Keratinocyte (primary cell): ENCODE data around the gene ATXN7. TPM values are rescaled to one million over a fixed set of nuclear protein-coding genes. Genes with fewer than 3 reads are reported as not detected.

Experiments
- DNase-seq: peaks from one replicate; pipeline ENCODE4 v3.0.0-alpha.2; 2011; ENCODE audit warnings: low read depth, missing footprints, low spot score
- FAIRE-seq: peaks from 2 replicates; lab custom pipeline; 2011; peaks lifted over from hg19 to GRCh38; lab: Jason Lieb, UNC
- H2AFZ ChIP-seq: 2 replicates; pipeline ENCODE4 v1.6.0; 2012; ENCODE audit warnings: low read length, control low read depth, inconsistent platforms; ENCODE audit not compliant: control insufficient read depth
- H3K27ac ChIP-seq: 2 replicates; pipeline ENCODE4 v1.5.1; 2011; ENCODE audit warnings: low read length; ENCODE audit not compliant: control insufficient read depth, insufficient read depth
- H3K27me3 ChIP-seq: 3 replicates; pipeline ENCODE4 v1.6.0; 2011; ENCODE audit warnings: low read length; ENCODE audit not compliant: control insufficient read depth, insufficient read depth; ENCODE audit errors: extremely low read depth
- H3K36me3 ChIP-seq, 2 experiments: 2 replicates in 1 of 2; 3 replicates in 1 of 2; pipeline ENCODE4 v1.5.1; 2011; ENCODE audit warnings: low read length in 2 of 2, mild to moderate bottlenecking in 1 of 2; ENCODE audit not compliant: control insufficient read depth in 2 of 2, insufficient read depth in 2 of 2; ENCODE audit errors: extremely low read depth in 1 of 2
- H3K4me1 ChIP-seq: 3 replicates; pipeline ENCODE4 v1.5.1; 2011; ENCODE audit warnings: low read length; ENCODE audit not compliant: control insufficient read depth, insufficient read depth; ENCODE audit errors: extremely low read depth
- H3K4me2 ChIP-seq: 3 replicates; pipeline ENCODE4 v1.6.0; 2011; ENCODE audit warnings: low read depth, low read length; ENCODE audit not compliant: control insufficient read depth, insufficient read depth; ENCODE audit errors: extremely low read depth
- H3K4me3 ChIP-seq, 3 experiments: fragments of 200-600 bp in 1 of 3; sonication (generic) in 1 of 3; 2 replicates in 2 of 3; 3 replicates in 1 of 3; pipeline ENCODE4 v1.5.1; 2011 to 2016; ENCODE audit warnings: low read length in 3 of 3, mild to moderate bottlenecking in 3 of 3, control low read depth in 2 of 3, inconsistent platforms in 1 of 3, low read depth in 1 of 3, mixed read lengths in 1 of 3, mixed run types in 1 of 3, moderate library complexity in 1 of 3; ENCODE audit not compliant: control insufficient read depth in 2 of 3, insufficient read depth in 2 of 3; ENCODE audit errors: extremely low read depth in 1 of 3
- H3K79me2 ChIP-seq: 2 replicates; pipeline ENCODE4 v1.6.0; 2012; ENCODE audit warnings: low read length; ENCODE audit not compliant: control insufficient read depth, insufficient read depth
- H3K9ac ChIP-seq: 3 replicates; pipeline ENCODE4 v1.6.0; 2011; ENCODE audit warnings: low read length; ENCODE audit not compliant: control insufficient read depth, insufficient read depth; ENCODE audit errors: extremely low read depth
- H3K9me1 ChIP-seq: 3 replicates; pipeline ENCODE4 v1.6.0; 2011; ENCODE audit warnings: low read length; ENCODE audit not compliant: control insufficient read depth, insufficient read depth; ENCODE audit errors: extremely low read depth
- H3K9me3 ChIP-seq: 2 replicates; pipeline ENCODE4 v1.5.1; 2012; ENCODE audit warnings: low read depth, low read length; ENCODE audit not compliant: control insufficient read depth
- H4K20me1 ChIP-seq: 3 replicates; pipeline ENCODE4 v1.6.0; 2011; ENCODE audit warnings: low read length; ENCODE audit not compliant: control insufficient read depth, insufficient read depth; ENCODE audit errors: extremely low read depth
- EZH2 ChIP-seq: IDR thresholded peaks from one replicate; pipeline ENCODE4 v1.6.1; 2012; ENCODE audit warnings: inconsistent platforms, mild to moderate bottlenecking, low read length, moderate library complexity
- dilution Hi-C: fragments of 300-500 bp; cut with MboI; formaldehyde crosslinking; loops from one replicate; pipeline ENCODE4 v1.7.0; 2020; ENCODE audit warnings: low sequenced_read_pairs; ENCODE audit not compliant: extremely low pct_ligation_motif_present
- polyA plus RNA-seq, 5 experiments: library from polyadenylated mRNA; depleted of rRNA in 3 of 5; stranded (reverse) in 3 of 5; stranded (forward) in 1 of 5; unstranded in 1 of 5; fragments of >200 nt; gene quantifications; 1 replicate in 1 of 5; 2 replicates in 3 of 5; 3 replicates in 1 of 5; pipeline versions ENCODE4 v1.2.1 to v1.2.3, GENCODE V29; 2011 to 2012; ENCODE audit warnings: missing spikeins in 2 of 5, low read depth in 1 of 5, low replicate concordance in 1 of 5
- TF ChIP-seq, protein P1 (sequence below), 3 experiments: IDR thresholded peaks in 1 of 3; conservative IDR thresholded peaks in 1 of 3; optimal IDR thresholded peaks in 1 of 3; 2 replicates in 2 of 3; 3 replicates in 1 of 3; pipeline versions ENCODE3 to v1.5.1; 2011; ENCODE audit warnings: low read length in 3 of 3, mild to moderate bottlenecking in 3 of 3, moderate library complexity in 2 of 3, control low read depth in 1 of 3, inconsistent platforms in 1 of 3; ENCODE audit not compliant: insufficient read depth in 2 of 3; ENCODE audit errors: extremely low read depth in 1 of 3

ATXN7 gene
- polyA plus RNA-seq, 1 donor (not counting 4 experiments of a cell fraction or from before 2014, with no cell fraction given), result 8.8 TPM

- dilution Hi-C loops, result no loop called here
- Histone ChIP-seq H3K4me3 (no peak overlapping the region), H3K9me3 (no peaks in the 10 kb centered on the region), H3K4me1 (peaks cover 47% of the 10 kb centered on the region), H3K79me2 (peaks cover 34% of the 10 kb centered on the region), H3K4me2 (no peak overlapping the region), H3K36me3 (peaks cover 0 to 2% of the 10 kb centered on the region in 2 experiments), H2AFZ (no peak overlapping the region), H3K27ac (no peak overlapping the region), H3K9ac (no peak overlapping the region), H4K20me1 (no peaks in the 10 kb centered on the region), H3K9me1 (no peaks in the 10 kb centered on the region), H3K27me3 (no peaks in the 10 kb centered on the region)
- FAIRE-seq (no peak), DNase-seq (no peak)
- TF ChIP-seq EZH2, result no peak
- TF ChIP-seq, protein P1, sequence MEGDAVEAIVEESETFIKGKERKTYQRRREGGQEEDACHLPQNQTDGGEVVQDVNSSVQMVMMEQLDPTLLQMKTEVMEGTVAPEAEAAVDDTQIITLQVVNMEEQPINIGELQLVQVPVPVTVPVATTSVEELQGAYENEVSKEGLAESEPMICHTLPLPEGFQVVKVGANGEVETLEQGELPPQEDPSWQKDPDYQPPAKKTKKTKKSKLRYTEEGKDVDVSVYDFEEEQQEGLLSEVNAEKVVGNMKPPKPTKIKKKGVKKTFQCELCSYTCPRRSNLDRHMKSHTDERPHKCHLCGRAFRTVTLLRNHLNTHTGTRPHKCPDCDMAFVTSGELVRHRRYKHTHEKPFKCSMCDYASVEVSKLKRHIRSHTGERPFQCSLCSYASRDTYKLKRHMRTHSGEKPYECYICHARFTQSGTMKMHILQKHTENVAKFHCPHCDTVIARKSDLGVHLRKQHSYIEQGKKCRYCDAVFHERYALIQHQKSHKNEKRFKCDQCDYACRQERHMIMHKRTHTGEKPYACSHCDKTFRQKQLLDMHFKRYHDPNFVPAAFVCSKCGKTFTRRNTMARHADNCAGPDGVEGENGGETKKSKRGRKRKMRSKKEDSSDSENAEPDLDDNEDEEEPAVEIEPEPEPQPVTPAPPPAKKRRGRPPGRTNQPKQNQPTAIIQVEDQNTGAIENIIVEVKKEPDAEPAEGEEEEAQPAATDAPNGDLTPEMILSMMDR (optimal IDR thresholded peaks at IDR 0.05 in 1 of 3, IDR thresholded peaks at IDR 0.05 in 1 of 3, conservative IDR thresholded peaks at IDR 0.05 in 1 of 3; ENCODE audit: extremely low read depth in 1 of 3, insufficient read depth in 2 of 3, low read length in 3 of 3), result no peak
Measured at GRCh38 chr3:63973406-63973805, 109.7 kb downstream of the ATXN7 start.

DNA sequence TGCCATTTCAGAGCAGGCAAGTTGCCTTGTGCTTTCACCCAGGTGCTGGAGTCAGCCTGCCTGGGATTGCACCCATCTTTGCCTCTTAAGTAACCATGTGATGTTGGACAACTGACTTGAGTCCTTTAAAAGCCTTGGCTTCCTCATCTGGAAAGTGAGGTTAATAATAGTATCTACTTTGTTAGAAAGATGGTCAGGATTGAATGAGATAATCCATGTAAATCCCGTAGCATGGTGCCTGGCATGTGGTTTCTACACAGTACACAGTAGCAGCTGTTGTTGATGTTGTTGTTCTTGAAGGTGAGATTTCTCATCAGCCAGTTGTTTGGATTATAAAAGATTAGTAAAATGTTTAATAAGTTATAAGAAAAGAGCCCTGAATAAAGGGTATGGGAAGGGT is 110.8 kb downstream of the ATXN7 start:
- H3K27ac ChIP-seq, result no peak overlapping the region
- DNase-seq (no peak), FAIRE-seq (no peak)
- H3K4me1 ChIP-seq, result peaks cover 47% of the 10 kb centered on the region
- H3K79me2 ChIP-seq, result peaks cover 32% of the 10 kb centered on the region
- no peaks in the 10 kb centered on the region for H3K27me3 ChIP-seq
- no peaks in the 10 kb centered on the region for H4K20me1 ChIP-seq
- TF ChIP-seq EZH2, result no peak
- TF ChIP-seq, protein P1 (optimal IDR thresholded peaks at IDR 0.05 in 1 of 3, IDR thresholded peaks at IDR 0.05 in 1 of 3, conservative IDR thresholded peaks at IDR 0.05 in 1 of 3; ENCODE audit: extremely low read depth in 1 of 3, insufficient read depth in 2 of 3, low read length in 3 of 3), result no peak
- H2AFZ ChIP-seq, result no peak overlapping the region
- no peak overlapping the region for H3K4me2 ChIP-seq
- no peak overlapping the region for H3K9ac ChIP-seq
- no peaks in the 10 kb centered on the region for H3K9me3 ChIP-seq
- H3K36me3 ChIP-seq, result peaks cover 0 to 2% of the 10 kb centered on the region in 2 experiments
- dilution Hi-C loops, result no loop called here
- H3K9me1 ChIP-seq, result no peaks in the 10 kb centered on the region
- H3K4me3 ChIP-seq, result no peak overlapping the region
